Smooth muscle cell of the brain vasculature (primary cell): ENCODE results near the gene MAML1.
"Not testable (repeated sequence)": the region's sequence is repeated elsewhere in the genome, so short reads cannot be mapped to it uniquely, and the experiment has no call there.

ENCODE experiments used
- DNase-seq: peaks from one replicate; pipeline ENCODE4 v3.0.0-alpha.2; 2012; ENCODE audit warnings: low read depth, low spot score

MAML1 gene, protein sequence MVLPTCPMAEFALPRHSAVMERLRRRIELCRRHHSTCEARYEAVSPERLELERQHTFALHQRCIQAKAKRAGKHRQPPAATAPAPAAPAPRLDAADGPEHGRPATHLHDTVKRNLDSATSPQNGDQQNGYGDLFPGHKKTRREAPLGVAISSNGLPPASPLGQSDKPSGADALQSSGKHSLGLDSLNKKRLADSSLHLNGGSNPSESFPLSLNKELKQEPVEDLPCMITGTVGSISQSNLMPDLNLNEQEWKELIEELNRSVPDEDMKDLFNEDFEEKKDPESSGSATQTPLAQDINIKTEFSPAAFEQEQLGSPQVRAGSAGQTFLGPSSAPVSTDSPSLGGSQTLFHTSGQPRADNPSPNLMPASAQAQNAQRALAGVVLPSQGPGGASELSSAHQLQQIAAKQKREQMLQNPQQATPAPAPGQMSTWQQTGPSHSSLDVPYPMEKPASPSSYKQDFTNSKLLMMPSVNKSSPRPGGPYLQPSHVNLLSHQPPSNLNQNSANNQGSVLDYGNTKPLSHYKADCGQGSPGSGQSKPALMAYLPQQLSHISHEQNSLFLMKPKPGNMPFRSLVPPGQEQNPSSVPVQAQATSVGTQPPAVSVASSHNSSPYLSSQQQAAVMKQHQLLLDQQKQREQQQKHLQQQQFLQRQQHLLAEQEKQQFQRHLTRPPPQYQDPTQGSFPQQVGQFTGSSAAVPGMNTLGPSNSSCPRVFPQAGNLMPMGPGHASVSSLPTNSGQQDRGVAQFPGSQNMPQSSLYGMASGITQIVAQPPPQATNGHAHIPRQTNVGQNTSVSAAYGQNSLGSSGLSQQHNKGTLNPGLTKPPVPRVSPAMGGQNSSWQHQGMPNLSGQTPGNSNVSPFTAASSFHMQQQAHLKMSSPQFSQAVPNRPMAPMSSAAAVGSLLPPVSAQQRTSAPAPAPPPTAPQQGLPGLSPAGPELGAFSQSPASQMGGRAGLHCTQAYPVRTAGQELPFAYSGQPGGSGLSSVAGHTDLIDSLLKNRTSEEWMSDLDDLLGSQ

DNA sequence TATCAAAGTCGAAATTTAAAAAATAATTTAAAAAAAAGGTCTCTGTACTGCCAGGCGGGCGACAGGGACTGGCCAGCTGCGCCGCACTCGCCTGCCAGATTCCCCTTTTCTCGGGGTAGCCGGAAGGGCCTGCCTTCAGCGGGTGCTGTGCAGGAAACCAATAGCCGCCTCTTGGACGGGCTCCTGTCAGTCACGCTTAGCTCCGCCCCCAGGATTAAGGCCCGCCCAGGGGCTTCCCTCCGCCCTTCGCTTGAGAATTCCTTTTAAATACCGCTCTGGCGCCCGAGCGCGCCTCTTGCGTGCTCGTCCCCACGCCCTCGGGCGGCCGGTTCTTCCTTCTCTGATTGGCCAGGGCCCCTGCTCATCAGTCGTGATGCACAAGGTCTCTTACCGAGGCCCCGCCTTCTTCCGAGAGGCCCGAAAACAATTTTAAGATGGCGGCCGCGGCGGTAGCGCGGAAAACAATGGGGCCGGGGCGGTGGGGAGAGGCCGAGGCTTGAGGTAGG, at the start of gene MAML1:
Gene MAML1 (plus strand): TSS at position 411 of the 506 bp plus-strand sequence. CDS start 291 bp downstream, outside the sequence.
- peak; percentile 100 for DNase-seq

DNA sequence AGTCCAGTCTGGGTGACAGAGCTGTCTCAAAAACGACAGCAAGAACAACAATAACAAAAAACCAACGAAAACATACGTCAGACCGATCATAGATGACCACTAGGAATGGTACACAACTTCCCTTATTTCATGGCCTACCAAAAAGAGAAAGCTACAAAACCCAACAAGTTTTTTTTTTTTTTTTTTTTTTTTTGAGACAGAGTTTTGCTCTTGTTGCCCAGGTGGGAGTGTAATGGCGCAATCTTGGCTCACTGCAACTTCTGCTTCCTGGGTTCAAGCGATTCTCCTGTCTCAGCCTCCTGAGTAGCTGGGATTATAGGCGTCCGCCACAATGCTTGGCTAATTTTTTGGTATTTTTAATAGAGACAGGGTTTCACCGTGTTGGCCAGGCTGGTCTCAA, 43.4 kb upstream of the MAML1 start:
- not testable (repeated sequence) for DNase-seq

DNA sequence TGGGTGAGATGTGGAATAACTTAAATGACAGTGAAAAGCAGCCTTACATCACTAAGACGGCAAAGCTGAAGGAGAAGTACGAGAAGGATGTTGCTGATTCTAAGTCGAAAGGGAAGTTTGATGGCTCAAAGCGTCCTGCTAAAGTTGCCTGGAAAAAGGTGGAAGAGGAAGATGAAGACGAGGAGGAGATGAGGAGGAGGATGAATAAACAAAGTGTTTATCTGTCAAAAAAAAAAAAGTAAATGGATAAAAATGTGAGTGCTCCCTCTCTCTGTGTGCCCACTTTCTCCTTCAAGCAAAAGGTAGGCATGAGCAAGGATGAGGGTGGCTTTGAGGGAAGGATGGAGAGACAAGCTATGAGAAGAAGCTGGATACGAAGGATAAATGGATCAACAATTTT, 38.1 kb upstream of the MAML1 start:
- no peak for DNase-seq

DNA sequence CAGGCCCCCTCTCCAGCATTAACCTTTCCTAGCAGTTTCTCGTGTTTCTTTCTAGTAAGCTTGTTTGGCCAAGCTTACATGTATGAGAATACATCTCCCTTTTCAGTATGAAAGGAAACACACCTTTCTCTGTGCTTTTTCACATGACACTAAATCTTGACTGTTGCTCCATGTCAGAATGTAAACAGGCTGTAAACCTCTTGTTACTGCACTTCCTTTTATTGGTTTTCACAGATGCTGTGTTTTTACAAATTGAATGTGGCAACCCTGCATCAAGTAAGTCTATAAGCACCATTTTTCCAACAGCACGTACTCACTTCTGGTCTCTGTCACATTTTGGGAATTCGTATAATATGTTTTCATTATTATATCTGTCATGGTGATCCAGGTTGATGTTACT, 36.0 kb upstream of the MAML1 start:
- DNase-seq: no peak

DNA sequence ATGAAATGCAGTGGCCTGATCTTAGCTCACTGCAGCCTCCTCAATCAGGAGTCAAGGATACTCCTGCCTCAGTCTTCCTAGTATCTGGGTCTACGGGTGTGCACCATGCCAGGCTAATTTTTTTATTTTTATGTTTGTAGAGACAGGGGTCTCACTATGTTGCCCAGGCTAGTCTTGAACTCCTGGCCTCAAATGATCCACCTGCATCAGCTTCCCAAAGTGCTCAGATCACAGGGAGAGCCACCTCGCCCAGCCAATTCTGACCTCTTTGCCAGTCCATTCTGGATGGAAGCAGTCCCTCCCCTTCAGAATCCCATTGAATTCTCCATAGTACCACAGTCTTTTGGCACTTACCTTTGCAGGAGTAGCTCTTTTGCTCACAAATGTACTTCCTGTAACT, 35.5 kb upstream of the MAML1 start:
- DNase-seq: no peak

DNA sequence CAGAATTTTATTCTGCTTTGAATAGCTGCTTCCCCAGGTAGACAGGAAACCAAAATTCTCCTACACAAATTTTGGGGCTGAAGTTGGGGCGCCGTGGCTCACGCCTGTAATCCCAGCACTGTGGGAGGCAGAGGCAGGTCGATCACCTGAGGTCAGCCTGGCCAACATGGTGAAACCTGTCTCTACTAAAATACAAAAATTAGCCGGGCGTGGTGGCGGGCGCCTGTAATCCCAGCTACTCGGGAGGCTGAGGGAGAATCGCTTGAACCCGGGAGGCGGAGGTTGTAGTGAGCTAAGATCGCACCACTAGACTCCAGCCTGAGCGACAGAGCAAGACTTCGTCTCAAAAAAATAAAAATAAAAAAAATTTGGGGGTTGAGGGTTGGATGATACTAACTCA, 35.1 kb upstream of the MAML1 start:
- not testable (repeated sequence) for DNase-seq

DNA sequence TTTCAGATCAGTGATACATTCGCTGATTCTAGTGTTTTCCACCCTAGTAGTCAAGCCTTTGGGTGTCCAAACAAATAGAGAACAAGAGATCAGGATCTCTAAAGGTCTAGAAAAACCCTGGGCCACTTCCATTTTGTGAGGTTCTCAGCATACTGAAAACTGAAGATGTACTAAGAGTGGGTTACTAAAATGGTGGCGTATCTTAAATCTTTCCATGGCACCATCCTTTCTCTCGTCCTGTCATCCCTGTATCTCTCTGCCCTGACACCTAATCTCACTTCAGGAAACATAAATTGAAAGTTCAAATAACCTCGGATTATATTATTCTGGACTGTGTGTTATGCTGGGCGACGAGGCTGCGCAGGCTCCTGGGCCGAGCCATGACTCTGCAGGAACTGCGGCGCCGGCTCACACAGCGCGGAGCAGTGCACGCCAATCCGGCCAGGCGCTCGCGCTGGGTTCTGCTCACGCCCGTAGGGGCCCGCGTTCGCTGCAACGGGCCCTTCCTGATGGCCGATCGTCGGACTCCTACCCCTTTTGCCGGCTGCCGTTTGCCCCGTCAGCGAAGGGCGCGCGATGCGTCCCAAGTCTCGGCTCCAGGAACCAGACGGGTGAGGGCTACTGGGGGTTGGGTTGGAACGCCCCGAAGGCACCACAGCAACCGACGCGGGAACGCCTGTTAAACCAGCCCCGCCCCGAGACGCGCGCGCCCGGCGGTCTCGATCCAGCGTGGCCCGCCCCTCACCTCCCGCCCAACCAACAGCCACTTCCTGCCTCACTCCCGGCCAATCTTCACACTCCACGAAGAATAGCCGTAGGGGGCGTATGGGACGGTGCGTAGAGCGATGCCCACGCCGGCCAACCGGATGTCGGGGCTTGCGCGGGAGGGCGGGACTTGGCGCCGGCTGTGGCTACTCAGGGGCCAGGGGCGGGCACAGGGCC, 34.4 kb upstream of the MAML1 start:
- peak; percentile 99 for DNase-seq

DNA sequence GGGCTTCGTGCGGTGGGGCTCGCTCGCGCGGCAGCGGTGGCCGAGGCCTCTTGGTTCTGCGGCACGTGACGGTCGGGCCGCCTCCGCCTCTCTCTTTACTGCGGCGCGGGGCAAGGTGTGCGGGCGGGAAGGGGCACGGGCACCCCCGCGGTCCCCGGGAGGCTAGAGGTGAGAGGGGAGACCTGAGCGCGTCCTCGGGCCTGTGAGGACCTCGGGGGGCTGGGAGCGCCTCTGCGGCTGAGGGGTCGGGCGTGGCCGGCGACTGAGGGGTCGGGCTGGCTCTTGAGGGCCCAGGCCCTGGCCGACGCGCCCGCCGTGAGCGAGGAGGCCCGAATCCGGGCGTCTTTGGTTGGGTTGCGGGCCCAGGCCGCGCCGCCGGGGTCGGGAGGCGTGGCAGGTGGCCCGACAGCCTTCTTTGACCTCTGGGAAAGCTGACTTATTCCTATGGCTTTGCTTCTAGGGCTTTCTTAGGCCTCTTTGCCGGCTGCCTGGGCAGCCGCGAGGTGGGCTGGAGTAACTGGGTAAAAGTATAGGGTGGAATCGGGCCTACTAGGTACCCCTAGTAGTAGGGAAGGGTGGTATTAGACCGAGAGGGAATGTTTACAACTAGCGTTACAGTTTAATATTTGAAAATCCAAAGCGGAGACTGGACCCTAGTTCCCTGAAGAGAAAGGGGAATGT, 33.5 kb upstream of the MAML1 start, which contains the start of gene CANX:
Gene CANX (plus strand): TSS at position 33 of the 681 bp plus-strand sequence. CDS start 6,715 bp downstream, outside the sequence.
- no peak for DNase-seq

DNA sequence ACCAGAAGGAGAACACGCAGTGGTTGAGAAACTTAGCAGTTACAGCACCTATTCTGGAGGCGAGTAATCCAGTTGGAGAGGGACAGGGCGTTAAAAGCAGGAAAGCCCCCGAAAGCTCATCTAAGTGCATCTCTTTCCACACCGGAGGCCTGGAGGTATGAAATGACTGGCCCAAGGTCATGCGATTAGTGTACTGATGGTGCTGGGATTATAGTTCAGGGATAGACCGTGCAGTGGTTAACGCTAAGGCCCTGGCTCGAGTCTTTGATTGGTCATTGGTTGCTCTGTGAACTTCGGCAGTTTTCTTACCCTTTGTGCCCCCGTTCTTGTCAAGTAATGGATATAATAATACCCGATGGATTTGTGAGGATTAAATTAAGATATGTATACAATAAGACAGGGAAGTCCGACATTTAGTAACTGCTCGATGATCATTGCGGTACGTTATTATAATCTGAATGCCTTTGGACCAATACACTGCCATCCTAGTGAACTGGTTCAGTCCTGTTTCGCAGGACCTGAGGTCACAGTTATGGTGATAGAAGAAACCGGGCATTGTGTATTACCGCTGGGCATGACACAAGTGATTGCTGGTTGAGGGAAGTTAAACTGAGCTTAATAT, 32.9 kb upstream of the MAML1 start:
- DNase-seq: no peak

DNA sequence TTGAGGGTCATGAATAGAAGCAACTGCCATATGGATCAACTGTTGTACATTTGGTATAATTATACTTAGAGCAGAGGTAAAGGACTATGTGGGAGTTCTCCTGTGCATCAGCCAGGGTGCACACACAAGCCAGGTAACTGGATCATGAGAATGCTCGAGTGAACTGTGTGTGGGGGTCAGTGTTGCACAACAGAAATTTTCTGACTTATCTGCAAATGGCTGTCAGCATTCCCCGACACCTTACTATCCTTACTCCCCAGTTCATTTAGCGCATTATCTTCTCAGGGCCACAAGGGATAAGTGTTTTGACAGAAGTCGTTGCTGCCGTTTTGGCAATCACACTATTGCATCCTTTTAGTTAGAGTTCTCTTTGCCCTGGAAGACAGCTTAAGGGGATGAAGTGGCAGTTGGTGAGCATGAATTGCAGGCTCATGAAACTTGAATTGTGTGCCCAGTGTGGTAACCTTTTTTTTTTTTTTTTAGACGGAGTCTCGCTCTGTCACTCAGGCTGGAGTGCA, 32.2 kb upstream of the MAML1 start:
- DNase-seq: no peak

DNA sequence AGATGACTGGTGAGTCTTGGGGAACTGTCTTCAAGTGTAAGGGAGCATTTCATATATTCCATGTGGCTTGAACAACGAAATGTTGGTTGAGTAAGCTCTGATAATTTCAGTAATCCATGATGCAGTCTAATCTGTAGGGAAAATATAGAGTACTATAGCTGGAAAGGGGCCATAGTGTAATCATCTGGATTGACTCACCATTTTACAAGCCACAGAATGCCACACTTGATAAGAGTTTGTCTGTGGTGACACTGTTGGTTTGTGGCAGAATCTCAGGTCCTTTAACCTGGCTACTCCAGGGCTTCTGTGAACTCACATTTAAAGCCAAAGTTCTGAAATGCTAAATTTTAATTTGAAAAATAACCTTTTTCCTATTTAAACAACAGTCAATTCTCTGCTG, 16.3 kb upstream of the MAML1 start:
- DNase-seq: no peak

DNA sequence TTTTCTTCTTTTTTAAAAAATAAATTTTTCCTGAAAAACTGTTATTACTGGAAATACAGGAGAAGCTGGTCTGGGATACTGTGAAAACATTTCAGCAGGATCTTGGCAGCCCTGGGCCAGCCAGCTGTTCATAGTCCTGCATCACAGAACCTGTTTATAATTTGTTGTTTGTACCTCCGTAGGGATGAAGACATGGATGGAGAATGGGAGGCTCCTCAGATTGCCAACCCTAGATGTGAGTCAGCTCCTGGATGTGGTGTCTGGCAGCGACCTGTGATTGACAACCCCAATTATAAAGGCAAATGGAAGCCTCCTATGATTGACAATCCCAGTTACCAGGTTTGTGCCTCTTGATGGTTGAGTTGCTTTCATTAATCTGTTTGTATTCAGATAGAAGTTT, 12.4 kb upstream of the MAML1 start:
- no peak for DNase-seq

DNA sequence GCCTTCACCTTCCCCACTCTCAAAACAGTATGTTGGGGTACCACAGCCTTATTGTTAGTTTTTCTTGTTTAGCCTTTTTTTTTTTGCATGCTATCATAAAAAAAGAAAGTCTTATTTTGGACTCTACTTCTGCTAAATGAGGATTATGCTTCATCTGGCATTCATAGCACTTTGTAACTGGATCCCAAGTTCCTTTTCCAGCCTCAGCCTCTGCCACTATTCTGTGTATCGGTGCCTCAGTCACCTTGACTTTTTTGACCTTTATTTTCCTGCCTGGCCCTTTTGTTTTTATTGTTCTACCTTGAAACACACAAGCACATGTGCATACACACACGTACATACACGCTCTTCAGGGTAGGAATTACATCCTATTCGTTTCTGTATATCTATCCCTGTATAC, 8.5 kb upstream of the MAML1 start:
- no peak for DNase-seq

DNA sequence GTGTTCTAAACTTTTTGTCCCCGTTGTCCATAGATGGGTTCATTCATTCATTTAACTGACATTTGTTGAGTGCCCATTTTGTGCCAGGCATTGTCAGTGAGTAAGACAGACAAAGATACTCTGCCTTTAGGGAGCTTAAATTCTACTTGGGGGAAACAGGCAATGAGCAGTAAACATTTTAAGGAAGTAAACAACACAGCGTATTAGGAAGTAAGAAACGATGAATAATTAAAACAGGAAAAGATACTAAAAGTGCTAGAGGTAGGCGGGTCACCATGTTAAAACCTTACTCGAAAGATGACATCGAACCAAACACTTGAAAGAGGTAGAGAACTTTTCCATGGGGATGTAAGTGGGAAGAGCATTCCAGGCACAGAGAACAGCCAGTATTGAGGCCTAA, 5.5 kb upstream of the MAML1 start:
- DNase-seq: no peak

DNA sequence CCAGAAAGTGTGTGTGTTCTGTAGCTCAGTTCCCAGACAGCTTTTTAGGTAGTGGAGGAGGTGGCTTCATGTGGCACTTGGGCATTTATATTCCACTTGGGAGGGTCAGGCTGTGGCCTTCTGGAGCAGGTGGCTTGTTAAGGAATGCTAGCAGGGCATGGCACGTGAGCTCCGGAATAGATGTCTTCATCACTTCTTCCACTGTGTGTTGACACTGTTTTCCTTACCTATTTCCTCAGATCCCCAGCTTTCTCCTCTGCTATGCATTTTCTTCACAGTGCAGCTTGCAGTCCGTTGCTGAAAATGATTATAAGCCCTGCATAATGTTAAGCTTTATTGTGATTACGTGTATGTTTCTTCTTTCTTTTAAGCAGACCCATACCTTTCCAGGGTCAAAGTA, 3.3 kb upstream of the MAML1 start:
- no peak for DNase-seq

DNA sequence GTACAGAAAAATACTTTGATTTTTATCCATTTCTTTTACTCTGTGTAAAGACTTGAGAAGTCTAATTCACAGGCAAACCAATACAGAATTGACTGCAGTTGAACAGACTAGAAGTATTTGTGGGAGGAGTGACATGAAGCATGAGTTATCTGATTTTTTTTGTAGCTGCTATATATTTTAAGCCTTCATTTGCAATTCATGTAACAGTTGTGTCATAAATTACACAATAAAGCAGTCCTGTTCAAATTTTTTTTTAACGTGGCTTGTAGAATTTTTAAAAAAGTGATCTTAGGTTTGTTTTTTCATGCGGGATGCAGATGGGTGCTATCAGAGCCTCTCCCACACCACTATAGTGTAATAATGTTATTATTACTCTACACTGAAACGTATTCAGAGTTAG, 2.9 kb upstream of the MAML1 start:
- no peak for DNase-seq

DNA sequence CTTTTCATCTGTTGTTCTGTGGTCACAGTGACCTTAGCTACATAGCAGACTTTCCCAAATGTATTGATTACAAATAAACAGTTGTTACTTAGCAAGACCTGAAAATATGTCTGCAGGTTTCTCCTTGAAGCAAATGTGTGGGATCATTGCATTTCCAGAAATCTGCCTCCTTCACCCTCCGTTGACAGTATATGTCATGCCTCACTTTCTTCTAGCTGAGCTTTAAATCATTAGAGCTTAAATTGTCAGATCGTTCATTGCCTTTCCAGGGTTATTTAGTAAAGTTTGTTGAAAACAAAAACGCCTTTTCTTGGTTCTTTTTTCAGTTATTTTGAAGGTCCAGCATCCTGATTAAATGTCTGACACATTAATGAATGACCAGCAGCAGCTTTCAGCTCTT, 2.3 kb upstream of the MAML1 start:
- no peak for DNase-seq

DNA sequence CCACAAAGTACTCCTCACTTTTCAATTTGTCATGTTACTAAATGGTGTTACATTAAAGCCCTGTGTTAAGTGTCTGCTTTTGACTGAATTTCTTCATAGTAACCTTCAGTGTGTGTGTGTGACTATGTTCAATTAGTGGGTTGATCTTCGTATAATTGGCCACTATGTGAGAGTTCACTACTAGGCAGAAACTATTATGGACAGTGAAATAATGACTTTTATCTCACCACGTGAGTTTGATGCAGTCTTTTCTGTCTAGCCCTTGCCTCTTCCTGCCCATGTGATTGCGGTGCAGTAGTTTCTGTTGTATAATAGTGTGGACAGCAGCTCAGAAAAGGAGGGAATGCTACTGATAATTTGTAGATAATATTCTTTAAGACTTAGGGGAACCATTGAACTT, 1.8 kb upstream of the MAML1 start:
- DNase-seq: no peak

DNA sequence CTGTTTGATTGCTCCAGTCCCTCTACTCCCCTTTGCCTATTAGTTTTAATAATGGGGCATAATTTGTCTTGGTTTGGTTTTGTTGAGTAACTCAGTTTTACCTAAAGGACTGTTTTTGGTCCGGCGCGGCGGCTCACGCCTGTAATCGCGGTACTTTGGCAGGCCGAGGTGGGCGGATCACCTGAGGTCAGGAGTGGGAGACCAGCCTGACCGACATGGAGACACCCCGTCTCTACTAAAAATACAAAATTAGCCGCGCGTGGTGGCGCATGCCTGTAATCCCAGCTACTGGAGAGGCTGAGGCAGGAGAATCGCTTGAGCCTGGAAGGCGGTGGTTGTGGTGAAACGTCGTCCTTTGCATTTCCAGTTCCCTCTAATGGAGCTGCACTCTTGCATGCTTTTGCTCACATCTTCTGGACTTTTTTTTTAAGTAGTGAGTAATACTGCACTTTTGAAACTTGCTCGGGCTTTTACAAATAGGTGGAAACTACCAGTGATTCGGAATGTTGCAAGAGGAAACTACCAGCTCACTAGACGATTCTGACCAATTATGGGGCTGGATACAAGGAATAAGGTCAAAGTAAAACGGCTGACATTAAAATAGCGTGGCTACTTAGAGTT, 721 bp upstream of the MAML1 start:
- no peak for DNase-seq
